Kidney epithelial cell (primary cell): ENCODE results near the gene TMUB1. TPM values are rescaled to one million over a fixed set of nuclear protein-coding genes. Genes with fewer than 3 reads are reported as not detected.

ENCODE experiments used
- DNase-seq: peaks from one replicate; pipeline ENCODE4 v3.0.0-alpha.2; 2010; ENCODE audit warnings: low read depth
- H3K27me3 ChIP-seq: 2 replicates; pipeline ENCODE4 v1.6.0; 2011; ENCODE audit warnings: low read length; ENCODE audit not compliant: control insufficient read depth, insufficient read depth
- H3K36me3 ChIP-seq: 2 replicates; pipeline ENCODE4 v1.5.1; 2011; ENCODE audit warnings: low read length; ENCODE audit not compliant: control insufficient read depth, insufficient read depth
- H3K4me3 ChIP-seq: 2 replicates; pipeline ENCODE4 v1.5.1; 2011; ENCODE audit warnings: low read depth, mild to moderate bottlenecking, control low read depth, low read length
- CTCF ChIP-seq: IDR thresholded peaks from 2 replicates; pipeline ENCODE4 v1.5.1; 2011; ENCODE audit warnings: mild to moderate bottlenecking, moderate library complexity, low read length, control low read depth, inconsistent platforms; ENCODE audit not compliant: insufficient read depth, poor library complexity, severe bottlenecking
- total RNA-seq: library from RNA; depleted of rRNA; stranded (reverse); fragments of >200 nt; gene quantifications from 2 replicates; pipeline ENCODE4 v1.2.3, GENCODE V29; 2015

The TMUB1 gene
- total RNA-seq, 1 donor from 2014 or later, result 46.3 TPM

DNA sequence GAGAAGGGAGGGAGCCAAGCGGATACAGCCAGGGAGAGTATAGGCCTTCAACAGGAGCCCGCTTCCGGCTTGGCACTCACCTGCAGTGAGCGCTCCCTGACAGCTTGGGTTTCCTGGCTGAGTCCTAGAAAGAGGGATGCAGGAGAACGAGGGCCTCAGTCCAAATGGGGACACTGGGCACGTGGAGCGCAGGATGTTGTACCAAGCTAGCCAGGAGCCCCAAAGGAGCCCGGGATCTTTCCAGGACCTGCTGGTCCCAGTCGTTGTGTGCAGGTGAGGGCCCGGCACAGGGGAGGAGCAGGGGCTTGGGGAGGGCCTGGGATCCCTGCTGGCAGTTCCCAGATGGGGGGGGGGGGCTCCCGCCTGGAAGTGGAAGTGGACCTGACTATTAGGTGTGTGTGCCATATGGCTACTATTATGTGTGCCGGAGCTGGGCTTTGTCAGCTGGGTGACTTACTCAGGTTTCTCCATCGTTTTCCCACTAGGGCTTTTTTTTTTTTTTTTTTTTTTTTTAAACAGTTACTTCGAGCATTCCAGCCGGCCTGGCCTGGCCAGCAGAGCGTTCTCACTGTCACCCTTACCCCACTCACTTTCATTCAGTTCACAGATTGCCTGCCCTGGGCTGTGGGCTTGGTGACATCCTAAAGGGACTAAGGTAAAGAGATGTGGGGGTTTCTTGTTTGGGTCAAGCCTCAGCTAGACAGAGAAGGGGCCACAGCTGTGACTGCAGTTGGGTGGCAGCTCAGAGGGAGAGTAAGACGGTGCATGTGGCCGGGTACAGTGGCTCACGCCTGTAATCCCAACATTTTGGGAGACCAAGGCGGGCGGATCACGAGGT lies 6.8 kb upstream of the TMUB1 start:
- DNase-seq, result no peak
- peaks cover 1% of the 10 kb centered on the region for H3K36me3 ChIP-seq
- TF ChIP-seq CTCF, result no peak
- H3K4me3 ChIP-seq, result no peak overlapping the region
- no peaks in the 10 kb centered on the region for H3K27me3 ChIP-seq

DNA sequence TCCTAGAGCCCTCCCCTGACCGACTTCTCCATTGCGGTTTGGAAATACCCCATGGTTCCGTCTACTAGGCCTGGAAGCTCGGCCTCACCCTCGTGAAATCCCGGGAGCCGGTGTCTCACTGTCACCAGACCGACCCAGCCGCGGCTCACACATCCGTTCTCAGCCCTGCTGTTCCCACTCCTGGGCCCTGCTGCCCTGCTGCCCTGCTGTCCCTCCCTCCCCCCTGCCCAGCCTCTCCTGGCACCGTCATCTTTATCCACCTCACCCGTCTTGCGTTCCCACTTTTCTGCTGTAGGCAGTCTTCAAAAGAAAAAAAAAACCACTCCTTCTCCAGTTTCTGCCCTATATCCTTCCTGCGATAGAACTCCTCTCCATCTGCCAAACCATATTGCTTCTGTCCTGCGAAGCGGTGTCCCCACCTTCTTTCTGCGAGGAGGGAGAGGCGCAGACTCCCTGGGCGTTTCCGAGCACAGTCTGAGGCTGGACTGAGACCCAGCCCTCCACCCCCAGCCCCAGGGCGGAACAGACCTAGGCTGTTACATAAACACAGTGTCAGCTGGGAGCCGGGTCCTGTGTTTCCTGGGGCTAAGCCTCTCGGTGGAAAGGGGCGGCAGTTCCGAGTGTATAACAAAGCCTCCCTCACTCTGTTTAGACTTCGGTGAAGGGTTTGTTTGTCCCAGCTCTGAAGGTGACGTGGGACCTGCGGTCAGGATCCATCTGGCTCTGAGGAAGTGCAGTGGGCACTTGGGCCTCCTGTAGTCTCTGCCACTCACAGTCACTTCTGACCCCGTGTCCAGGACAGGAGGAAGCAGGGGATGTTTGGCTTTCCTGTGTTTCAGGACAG lies 5.8 kb upstream of the TMUB1 start:
- H3K27me3 ChIP-seq, result no peaks in the 10 kb centered on the region
- DNase-seq, result no peak
- TF ChIP-seq CTCF, result no peak
- H3K4me3 ChIP-seq, result peak overlapping the region; percentile 81
- H3K36me3 ChIP-seq, result peaks cover 1% of the 10 kb centered on the region

DNA sequence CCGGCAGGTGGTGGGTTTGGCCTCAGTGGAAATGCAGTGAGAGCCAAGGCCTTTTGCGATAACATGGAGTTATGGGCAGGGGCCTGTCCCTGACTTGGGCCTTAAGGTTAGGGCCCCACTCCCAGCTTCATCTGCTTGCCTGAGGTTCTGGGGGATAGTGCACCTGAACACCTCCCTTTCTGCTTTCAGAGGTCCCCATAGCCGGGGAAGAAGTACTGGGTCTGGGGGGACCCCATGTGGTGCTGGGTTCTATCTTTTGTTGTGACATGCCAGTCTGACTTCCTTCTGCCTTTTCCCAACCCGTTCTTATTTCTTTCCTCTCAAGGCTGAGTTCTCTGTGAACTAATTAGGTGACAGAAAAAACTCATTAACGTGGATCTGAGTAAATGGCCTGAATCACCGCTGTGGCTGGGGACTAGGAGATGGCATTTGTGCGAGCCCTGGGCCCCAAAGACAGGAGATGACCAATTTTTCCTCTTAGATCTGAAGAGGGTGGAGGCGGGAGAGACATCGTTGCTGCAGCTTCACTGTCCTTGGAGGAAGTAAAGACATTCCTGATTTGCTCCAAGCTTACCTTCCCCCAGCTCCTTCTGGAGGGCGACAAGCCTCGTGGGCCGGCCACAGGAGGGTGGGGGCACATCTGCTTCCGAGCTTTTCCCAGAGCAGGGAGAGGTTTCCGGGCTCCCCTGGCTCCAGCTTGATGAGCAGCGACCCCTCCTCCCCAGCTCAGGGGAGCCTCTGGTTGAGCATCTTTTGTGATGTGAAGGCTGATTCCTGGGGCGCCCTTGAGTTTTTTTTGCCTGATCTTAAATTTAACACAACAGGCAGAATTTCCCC lies 4.9 kb upstream of the TMUB1 start:
- Histone ChIP-seq H3K27me3 (no peaks in the 10 kb centered on the region), H3K36me3 (peaks cover 1% of the 10 kb centered on the region), H3K4me3 (peak overlapping the region; percentile 81)
- DNase-seq, result no peak
- no peak for TF ChIP-seq CTCF

DNA sequence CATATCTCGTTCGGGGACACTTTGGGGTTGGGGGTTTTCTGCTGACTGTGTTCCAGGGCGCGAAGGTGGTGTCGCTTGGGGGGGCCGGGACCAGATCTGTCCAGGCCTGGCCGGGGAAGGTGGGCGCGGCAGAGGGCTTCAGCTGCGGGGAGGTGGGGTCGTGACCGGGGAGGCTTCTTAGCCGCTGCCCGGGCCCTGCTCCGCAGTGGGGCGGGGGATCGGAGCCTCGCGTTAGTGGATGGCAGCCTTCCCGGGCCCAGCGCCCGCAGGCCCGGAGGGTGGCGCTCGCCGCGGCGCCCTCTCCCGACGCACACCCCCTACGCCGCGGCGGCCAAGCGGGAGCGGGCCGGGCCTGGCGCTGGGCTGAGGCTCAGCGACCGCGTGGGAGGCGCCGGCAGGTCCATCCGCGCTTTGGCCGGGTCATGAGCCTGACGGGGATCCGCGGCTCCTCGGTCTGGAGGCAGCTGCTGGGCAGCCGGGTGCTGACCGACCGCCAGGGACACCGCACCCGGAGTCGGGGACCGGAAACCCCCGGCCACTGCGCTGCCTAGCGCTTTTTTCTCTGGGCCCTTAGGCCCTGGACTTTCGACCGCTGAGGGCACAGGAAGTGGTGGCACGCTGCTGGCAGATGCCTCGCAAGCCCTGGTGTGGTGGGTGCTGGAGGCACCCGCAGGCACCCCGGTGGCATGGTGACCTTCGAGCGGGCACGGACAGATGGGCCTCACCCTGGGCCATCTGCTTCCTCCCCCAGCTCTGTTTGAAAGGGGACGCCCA lies 4.1 kb upstream of the TMUB1 start:
- no peak for TF ChIP-seq CTCF
- DNase-seq, result no peak
- H3K4me3 ChIP-seq, result peak overlapping the region; percentile 81
- H3K36me3 ChIP-seq, result peaks cover 1% of the 10 kb centered on the region
- H3K27me3 ChIP-seq, result no peaks in the 10 kb centered on the region

DNA sequence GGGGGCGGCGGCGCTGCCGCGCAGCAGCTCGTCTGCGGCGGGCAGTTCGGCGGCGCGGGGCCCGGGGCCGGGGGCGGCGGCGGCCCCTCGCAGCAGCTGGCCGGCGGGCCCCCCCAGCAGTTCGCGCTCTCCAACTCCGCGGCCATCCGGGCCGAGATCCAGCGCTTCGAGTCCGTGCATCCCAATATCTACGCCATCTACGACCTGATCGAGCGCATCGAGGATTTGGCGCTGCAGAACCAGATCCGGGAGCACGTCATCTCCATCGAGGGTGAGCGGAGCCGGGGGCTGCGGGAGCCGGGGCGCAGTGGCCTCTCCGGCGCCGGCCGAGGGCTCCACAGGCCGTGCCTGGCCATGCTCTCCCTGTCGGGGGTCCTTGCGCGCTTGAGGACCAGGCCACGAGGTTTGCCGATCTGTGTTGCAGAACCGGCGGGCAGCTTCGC lies 3.5 kb upstream of the TMUB1 start:
- H3K27me3 ChIP-seq, result no peaks in the 10 kb centered on the region
- DNase-seq, result no peak
- TF ChIP-seq CTCF, result no peak
- H3K4me3 ChIP-seq, result peak overlapping the region; percentile 81
- H3K36me3 ChIP-seq, result peaks cover 1% of the 10 kb centered on the region
